Measurements from ENCODE around the gene DMRTC1.
"Not testable (repeated sequence)": the region's sequence is repeated elsewhere in the genome, so short reads cannot be mapped to it uniquely, and the experiment has no call there.

Gene DMRTC1, protein sequence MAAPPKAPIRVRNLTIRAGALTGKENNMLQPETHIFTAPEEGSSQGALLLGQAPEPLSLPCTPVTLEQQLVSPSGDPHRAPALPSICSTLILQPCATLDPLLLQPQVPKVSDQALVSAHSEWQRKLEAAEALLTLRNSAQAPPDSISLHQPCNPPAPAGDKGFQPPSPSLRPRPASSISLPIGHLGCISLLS

DNA sequence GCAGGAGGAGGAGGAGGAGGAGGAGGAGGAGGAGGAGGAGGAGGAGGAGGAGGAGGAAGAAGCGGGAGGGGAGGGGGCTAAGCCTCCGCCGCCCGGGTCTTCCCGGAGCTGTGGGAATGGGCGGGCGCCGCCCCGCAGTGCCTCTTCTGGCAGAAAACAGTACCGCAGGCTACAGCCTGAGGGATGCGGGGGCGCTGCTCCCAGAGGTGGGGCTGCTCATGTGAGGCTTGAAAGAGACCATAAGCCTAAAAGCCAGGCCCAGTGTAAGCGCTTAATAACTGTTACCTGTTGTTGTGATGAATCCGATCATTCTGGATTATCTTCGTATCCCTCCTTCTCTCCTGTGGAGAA is at the start of gene DMRTC1:
DMRTC1 (minus strand) TSS at position 19 of the 351 bp plus-strand sequence. CDS start 68,143 bp downstream, outside the sequence.
- not testable (repeated sequence) for H3K9me3 ChIP-seq (ENCODE audit: low read length); H3K4me1 ChIP-seq (ENCODE audit: insufficient read depth, low read length); H3K4me3 ChIP-seq (ENCODE audit: low read length); H2AFZ ChIP-seq (ENCODE audit: low read depth, low read length); H3K36me3 ChIP-seq (ENCODE audit: insufficient read depth, low read length); H3K27me3 ChIP-seq (ENCODE audit: insufficient read depth, low read length)

DNA sequence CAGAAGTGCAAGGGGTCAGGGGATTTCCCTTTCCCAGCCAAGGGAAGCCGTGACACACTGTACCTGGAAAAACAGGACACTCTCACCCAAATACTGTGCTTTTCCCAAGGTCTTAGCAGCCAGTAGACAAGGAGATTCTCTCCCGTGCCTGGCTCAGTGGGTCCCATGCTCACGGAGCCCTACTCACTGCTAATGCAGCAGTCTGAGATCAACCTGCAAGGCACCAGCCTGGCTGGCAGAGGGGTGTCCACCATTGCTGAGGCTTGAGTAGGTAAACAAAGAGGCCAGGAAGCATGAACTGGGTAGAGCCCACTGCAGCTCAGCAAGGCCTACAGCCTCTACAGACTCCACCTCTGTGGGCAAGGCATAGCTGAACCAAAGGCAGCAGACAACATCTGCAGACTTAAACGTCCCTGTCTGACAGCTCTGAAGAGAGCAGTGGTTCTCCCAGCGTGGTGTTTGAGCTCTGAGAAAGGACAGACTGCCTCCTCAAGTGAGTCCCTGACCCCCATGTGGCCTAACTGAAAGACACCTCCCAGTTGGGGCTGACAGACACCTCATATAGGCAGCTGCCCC is 37.3 kb upstream of the DMRTC1 start:
- H3K4me3 ChIP-seq (ENCODE audit: low read length); H3K4me1 ChIP-seq (ENCODE audit: insufficient read depth, low read length); H3K27me3 ChIP-seq (ENCODE audit: insufficient read depth, low read length); H3K36me3 ChIP-seq (ENCODE audit: insufficient read depth, low read length); H3K9me3 ChIP-seq (ENCODE audit: low read length); H2AFZ ChIP-seq (ENCODE audit: low read depth, low read length): not testable (repeated sequence)

DNA sequence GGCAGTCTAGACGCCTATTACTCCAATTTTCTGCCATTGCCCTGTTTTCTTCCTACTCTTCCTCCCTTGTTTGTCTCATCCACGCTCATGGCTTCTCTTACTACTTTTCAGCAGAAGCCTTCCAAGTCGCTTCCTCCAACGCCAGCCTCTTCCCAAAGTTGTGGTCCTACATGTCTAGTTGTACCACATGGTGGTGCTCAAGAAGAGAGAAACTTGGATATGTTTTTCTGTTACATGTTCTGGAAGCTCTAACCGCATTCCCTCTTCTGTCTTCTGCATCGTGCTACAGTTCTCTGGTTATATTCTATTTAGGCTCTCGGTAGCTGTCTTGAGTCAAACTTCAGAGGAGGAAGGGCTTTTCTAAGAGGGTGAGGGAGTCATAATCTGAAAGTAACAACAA is 31.2 kb upstream of the DMRTC1 start:
- not testable (repeated sequence) for H3K4me1 ChIP-seq (ENCODE audit: insufficient read depth, low read length); H3K4me3 ChIP-seq (ENCODE audit: low read length); H3K27me3 ChIP-seq (ENCODE audit: insufficient read depth, low read length); H3K36me3 ChIP-seq (ENCODE audit: insufficient read depth, low read length); H3K9me3 ChIP-seq (ENCODE audit: low read length); H2AFZ ChIP-seq (ENCODE audit: low read depth, low read length)

DNA sequence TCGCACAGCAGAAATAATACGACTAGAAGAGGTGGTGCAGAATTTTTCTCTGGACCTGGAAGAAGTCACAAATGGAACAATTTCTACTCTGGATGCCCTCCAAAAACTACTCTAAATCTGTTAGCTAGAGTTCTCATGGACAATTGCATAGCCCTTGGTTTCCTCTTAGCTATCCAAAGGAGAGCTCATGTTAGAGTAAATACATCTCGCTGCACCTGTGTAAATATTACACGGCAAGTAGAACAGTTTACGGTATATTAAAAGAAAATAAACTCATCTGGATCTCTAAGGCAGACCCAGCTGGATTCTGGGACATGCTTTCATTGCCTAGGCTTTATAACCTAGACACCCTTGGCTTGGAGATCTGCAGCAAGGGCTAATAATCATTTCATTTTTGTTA is 28.2 kb upstream of the DMRTC1 start:
- H3K4me1 ChIP-seq (ENCODE audit: insufficient read depth, low read length); H3K4me3 ChIP-seq (ENCODE audit: low read length); H3K27me3 ChIP-seq (ENCODE audit: insufficient read depth, low read length); H3K36me3 ChIP-seq (ENCODE audit: insufficient read depth, low read length); H3K9me3 ChIP-seq (ENCODE audit: low read length); H2AFZ ChIP-seq (ENCODE audit: low read depth, low read length): not testable (repeated sequence)

DNA sequence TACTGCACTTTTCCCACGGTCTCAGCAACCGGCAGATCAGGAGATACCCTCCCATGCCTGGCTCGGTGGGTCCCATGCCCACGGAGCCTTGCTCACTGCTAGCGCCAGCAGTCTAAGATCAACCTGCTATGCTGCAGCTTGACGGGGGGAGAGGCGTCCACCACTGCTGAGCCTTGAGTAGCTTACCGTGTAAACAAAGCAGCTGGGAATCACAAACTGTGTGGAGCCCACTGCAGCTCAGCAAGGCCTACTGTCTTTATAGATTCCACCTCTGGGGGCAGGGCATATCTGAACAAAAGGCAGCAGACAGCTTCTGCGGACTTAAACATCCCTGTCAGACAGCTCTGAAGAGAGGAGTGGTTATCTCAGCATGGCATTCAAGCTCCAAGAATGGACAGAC is 16.3 kb upstream of the DMRTC1 start:
- H3K36me3 ChIP-seq (ENCODE audit: insufficient read depth, low read length); H3K9me3 ChIP-seq (ENCODE audit: low read length); H3K4me3 ChIP-seq (ENCODE audit: low read length); H3K4me1 ChIP-seq (ENCODE audit: insufficient read depth, low read length); H3K27me3 ChIP-seq (ENCODE audit: insufficient read depth, low read length); H2AFZ ChIP-seq (ENCODE audit: low read depth, low read length): not testable (repeated sequence)

DNA sequence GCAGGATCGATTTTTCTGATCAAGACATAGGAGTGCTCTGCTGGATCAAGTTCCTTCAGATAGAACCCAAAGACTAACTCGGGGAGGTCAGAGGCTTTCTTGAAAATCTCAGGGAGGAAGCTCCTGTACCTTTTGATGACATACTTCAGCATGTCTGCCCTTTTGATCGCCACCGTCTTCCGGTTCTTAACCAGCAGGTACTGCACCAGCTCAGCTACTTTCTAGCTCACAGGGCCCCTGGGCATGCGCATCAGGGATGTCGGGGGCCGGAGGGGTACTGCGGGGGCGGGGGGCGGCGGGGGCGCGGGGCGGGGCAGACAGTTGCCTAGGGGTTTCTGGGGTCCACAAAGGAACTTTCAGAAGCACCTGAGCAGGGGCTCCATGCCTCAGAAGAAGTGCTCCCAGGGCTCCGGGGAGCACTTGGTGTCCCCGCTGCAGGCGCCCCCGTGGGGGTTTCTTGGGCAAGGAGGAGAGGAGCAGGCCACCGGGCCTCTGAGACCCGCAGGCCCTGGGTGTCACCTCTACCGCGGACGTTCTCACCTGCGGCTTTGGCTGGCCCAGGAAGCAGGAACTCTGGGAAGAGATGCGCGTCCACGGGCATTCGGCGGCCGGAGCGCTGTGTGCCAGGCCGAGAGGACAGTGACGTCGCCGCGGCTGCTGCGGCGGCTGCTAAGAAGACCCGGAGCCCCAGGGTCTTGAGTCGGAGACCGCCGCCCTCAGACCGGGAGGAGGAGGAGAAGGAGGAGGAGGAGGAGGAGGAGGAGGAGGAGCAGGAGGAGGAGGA is 410 bp downstream of the DMRTC1 start:
- not testable (repeated sequence) for H3K4me1 ChIP-seq (ENCODE audit: insufficient read depth, low read length); H3K9me3 ChIP-seq (ENCODE audit: low read length); H3K4me3 ChIP-seq (ENCODE audit: low read length); H3K36me3 ChIP-seq (ENCODE audit: insufficient read depth, low read length); H2AFZ ChIP-seq (ENCODE audit: low read depth, low read length); H3K27me3 ChIP-seq (ENCODE audit: insufficient read depth, low read length)

DNA sequence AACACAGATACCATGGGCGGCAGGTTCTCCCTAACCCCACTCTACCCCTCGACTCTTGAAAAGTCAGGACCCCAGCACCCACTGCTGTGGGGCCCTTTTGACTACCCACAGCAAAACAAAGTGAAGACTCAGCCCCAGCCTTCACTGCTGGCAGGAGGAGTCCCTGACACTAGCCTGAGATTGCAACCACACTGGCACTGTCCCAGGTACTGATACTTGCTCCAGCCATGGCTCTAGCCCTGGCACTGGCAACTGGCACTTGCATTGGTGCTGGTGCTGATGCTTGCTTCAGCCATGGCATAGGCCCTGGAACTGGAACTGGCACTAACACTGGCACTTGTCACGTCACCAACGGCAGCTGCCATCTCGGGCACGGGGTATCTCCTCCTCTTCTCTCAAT is 1.4 kb downstream of the DMRTC1 start:
- not testable (repeated sequence) for H3K27me3 ChIP-seq (ENCODE audit: insufficient read depth, low read length); H3K9me3 ChIP-seq (ENCODE audit: low read length); H2AFZ ChIP-seq (ENCODE audit: low read depth, low read length); H3K36me3 ChIP-seq (ENCODE audit: insufficient read depth, low read length); H3K4me1 ChIP-seq (ENCODE audit: insufficient read depth, low read length); H3K4me3 ChIP-seq (ENCODE audit: low read length)

DNA sequence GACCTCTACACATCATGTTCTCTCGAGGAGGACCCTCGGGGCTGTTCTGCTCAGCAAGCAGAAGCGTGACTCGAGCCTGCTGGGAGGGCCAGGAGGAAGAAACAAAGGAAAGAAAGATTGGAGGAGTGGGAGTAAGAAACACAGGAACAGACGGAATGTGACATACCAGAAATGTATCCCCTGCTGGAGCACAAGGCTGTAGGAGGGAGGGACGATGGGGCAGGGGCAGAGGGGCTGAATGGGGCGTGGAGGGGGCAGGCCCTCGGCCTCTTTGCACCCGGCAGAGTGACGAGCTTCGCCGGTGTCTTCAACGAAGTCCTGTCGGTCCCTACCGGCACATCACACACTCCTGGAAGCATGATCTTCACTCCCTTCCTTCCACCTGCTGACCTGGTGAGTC is 5.7 kb downstream of the DMRTC1 start, which contains the start of gene FAM236A:
FAM236A (plus strand) TSS at position 301 of the 400 bp plus-strand sequence; CDS start at position 358, 57 bp downstream.
- not testable (repeated sequence) for H2AFZ ChIP-seq (ENCODE audit: low read depth, low read length); H3K4me1 ChIP-seq (ENCODE audit: insufficient read depth, low read length); H3K4me3 ChIP-seq (ENCODE audit: low read length); H3K9me3 ChIP-seq (ENCODE audit: low read length); H3K36me3 ChIP-seq (ENCODE audit: insufficient read depth, low read length); H3K27me3 ChIP-seq (ENCODE audit: insufficient read depth, low read length)

DNA sequence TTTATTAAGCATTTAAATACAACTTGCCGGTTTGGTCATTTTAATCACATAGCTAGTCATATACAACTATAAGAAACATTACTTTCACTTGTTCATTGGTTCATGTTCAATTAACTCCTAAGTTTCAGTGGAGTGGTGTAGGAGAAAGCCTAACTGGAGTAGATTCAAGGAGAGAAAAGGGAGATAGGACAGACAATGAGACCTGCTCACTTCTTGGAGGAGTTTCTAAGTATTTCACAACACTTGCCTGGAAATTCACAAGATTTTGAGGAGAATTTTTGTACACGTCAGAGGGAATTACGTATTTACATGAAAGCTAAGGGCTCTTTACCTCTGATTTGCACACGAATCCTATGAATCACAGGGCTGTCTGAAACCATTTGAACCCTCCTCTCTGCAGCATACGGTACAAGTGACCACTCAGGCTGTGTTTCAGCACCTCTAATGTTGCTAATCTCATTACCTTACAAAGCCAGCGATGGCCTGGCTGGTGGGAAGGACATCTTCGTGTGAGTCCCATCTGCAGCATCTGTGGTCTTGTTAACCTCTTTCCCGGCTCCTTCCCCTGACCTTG is 6.7 kb downstream of the DMRTC1 start:
- H2AFZ ChIP-seq (ENCODE audit: low read depth, low read length); H3K4me3 ChIP-seq (ENCODE audit: low read length); H3K36me3 ChIP-seq (ENCODE audit: insufficient read depth, low read length); H3K4me1 ChIP-seq (ENCODE audit: insufficient read depth, low read length); H3K27me3 ChIP-seq (ENCODE audit: insufficient read depth, low read length); H3K9me3 ChIP-seq (ENCODE audit: low read length): not testable (repeated sequence)

DNA sequence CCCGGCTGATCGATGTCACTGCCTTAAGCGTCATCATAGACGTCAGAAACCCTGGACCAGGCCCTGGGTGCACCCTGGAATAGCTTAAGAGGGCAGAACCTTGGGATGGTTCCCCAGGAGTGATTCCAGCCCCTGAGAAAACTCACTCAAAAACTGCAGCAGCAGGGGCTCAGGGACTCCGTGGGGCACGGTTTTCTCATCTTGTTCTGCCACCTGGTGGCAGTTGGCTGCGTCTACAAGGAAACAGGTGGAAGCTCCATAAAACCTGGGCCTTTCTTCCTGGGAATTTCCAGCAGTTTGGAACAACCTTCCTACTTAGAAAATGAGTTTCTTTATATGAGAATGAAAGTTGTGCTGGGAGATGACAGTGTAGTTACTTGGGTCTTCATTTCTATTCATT is 7.2 kb downstream of the DMRTC1 start:
- not testable (repeated sequence) for H3K9me3 ChIP-seq (ENCODE audit: low read length); H2AFZ ChIP-seq (ENCODE audit: low read depth, low read length)

DNA sequence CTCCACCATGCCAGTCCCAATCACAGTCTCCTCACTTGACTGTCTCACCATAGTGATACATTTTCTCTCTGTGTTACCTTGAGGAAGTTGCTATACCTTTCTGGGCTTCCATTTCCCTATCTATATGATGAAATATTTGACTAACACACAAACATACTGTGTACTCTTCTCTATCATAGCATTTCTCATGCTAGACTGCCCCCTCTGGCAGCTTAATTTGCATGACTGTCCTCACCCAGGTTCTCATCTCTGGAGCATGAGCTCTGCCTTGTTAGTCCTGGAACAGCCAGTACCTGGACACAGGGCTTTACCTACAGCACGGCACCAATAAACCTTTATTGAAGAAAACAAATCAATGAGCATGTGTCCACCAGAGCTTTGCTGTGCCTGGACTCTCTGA is 11.4 kb downstream of the DMRTC1 start:
- not testable (repeated sequence) for H3K27me3 ChIP-seq (ENCODE audit: insufficient read depth, low read length); H3K36me3 ChIP-seq (ENCODE audit: insufficient read depth, low read length); H2AFZ ChIP-seq (ENCODE audit: low read depth, low read length); H3K9me3 ChIP-seq (ENCODE audit: low read length); H3K4me1 ChIP-seq (ENCODE audit: insufficient read depth, low read length); H3K4me3 ChIP-seq (ENCODE audit: low read length)

More for the DNA sequence above, 7.2 kb downstream of the DMRTC1 start:
- not testable (repeated sequence) for H3K4me1 ChIP-seq (ENCODE audit: insufficient read depth, low read length); H3K36me3 ChIP-seq (ENCODE audit: insufficient read depth, low read length); H3K4me3 ChIP-seq (ENCODE audit: low read length); H3K27me3 ChIP-seq (ENCODE audit: insufficient read depth, low read length)

DNA sequence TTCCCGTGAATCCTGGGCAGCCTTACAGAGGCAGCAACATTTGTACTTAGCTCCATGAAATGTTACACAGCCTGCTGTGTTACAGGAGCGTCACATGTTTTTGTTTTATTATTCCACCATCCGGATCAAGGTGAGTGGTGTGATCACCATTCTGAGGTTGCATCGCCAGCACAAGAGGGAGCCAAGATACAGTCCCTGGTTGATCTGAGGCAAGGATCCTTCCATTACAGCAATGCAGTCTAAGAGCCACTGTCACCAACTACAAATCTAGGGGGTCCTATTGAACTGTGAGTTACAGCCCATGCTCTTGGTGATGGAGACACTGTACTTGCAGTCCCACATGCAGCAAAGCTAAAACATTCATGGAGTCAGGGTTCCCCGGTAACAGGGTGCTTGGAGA is 27.5 kb downstream of the DMRTC1 start:
- H3K4me1 ChIP-seq (ENCODE audit: insufficient read depth, low read length); H3K9me3 ChIP-seq (ENCODE audit: low read length); H2AFZ ChIP-seq (ENCODE audit: low read depth, low read length); H3K27me3 ChIP-seq (ENCODE audit: insufficient read depth, low read length); H3K4me3 ChIP-seq (ENCODE audit: low read length); H3K36me3 ChIP-seq (ENCODE audit: insufficient read depth, low read length): not testable (repeated sequence)

DNA sequence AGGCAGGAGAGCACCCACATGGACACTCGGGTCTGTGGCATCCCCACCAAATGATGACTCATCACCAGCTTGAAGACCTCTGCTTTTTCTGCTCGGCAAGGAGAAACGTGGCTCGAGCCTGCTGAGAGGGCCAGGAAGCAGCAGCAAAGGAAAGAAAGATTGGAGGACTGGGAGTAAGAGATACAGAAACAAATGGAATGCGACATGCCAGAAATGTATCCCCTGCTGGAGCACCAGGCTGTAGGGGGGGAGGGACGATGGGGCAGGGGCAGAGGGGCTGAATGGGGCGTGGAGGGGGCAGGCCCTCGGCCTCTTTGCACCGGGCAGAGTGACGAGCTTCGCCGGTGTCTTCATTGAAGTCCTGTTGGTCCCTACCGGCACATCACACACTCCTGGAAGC is 31.3 kb downstream of the DMRTC1 start, which contains the start of gene FAM236C:
FAM236C (plus strand) TSS at position 301 of the 400 bp plus-strand sequence. CDS start 100 bp downstream, outside the sequence.
- H3K27me3 ChIP-seq (ENCODE audit: insufficient read depth, low read length); H2AFZ ChIP-seq (ENCODE audit: low read depth, low read length); H3K4me1 ChIP-seq (ENCODE audit: insufficient read depth, low read length); H3K4me3 ChIP-seq (ENCODE audit: low read length); H3K9me3 ChIP-seq (ENCODE audit: low read length); H3K36me3 ChIP-seq (ENCODE audit: insufficient read depth, low read length): not testable (repeated sequence)
